Stimulated activated CD4-positive, alpha-beta T cell treated with anti-CD3 and anti-CD28 coated beads, Interleukin-4, amount 100 ng/mL, for 1 hour (primary cell): ENCODE measurements around the gene ATP13A1.
"Not testable (repeated sequence)": the region's sequence is repeated elsewhere in the genome, so short reads cannot be mapped to it uniquely, and the experiment has no call there.

ENCODE experiments used
- DNase-seq: peaks from one replicate; pipeline ENCODE4 v3.0.0-alpha.2; 2020

Gene ATP13A1

DNA sequence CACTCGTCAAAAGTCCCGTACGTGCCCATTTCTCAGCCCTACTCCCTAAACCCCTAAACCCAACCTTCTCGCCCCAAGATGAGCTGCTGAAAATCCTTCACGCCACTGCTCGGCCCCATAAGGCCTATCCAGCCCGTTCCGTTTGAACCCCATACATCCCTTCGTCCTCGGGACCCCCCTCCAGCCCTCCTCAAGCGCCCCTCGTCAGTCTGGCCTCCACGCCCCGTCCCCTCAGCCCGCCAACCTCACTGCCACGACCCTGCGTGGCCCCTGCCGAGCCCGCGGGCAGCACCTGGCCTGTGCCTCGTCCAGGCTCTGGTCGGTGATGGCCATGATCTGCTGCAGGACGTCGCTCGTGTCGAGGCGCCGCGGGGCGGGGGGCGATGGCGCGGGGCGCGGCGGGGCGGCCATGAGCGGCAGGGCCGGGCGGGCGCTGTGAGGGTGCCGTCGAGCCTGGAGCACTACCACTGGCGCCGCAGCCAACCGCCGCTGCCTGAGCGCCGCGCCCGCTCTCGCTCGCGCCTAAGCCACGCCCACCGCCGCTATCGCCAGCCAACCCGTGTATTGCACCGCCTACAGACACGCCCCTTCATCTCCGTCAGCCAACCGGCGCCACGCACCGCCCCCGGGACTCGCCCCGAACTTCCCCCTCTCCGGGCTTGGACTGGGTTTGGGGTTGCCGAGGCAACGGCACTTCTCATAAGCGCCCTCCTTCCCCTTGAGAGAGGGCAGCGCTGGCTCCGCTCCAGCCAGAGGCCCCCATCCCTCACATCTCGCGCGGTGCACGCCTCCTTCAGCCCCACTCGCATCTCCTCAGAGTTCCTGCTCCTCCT is 45.0 kb downstream of the ATP13A1 start, which contains the start of gene PBX4:
TSS of gene PBX4 (minus strand) at position 469 of the 833 bp plus-strand sequence. CDS start at position 411, 58 bp downstream.
- DNase-seq: peak; percentile 99

DNA sequence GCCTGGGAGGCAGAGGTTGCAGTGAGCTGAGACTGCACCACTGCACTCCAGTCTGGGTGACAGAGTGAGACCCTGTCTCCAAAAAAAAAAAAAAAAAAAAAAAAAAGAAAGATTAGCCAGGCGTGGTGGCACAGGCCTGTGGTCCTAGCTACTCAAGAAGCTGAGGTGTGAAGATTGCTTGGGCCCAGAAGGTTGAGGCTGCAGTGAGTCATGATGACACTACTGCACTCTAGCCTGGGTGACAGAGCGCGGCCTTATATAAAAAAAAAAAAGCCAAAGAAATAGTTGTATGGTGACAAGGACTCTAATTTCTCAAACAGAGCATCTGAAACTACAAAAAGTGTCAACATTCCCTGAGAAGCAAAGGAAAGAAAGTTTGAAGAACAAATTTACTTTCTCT is 48.4 kb downstream of the ATP13A1 start:
- DNase-seq: no peak

DNA sequence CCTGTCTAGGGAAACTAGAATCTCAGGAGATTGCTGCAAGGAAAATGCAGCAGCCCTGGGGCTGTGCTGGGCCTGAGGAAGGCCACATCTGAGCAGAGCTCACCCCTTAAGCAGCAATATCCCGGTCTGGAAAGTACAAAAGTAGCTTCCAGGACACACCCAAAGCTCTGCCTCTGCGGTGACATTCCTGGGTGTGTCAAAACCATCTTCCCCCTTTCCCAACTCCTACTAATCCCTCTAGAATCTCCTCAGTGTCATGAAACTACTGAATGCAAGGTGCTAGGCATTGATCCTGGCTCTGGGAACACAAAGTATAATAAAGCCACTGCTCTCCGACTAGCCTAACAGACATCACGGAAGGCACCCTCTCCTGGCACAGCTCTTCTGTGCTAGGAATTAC is 50.0 kb downstream of the ATP13A1 start:
- DNase-seq: no peak

DNA sequence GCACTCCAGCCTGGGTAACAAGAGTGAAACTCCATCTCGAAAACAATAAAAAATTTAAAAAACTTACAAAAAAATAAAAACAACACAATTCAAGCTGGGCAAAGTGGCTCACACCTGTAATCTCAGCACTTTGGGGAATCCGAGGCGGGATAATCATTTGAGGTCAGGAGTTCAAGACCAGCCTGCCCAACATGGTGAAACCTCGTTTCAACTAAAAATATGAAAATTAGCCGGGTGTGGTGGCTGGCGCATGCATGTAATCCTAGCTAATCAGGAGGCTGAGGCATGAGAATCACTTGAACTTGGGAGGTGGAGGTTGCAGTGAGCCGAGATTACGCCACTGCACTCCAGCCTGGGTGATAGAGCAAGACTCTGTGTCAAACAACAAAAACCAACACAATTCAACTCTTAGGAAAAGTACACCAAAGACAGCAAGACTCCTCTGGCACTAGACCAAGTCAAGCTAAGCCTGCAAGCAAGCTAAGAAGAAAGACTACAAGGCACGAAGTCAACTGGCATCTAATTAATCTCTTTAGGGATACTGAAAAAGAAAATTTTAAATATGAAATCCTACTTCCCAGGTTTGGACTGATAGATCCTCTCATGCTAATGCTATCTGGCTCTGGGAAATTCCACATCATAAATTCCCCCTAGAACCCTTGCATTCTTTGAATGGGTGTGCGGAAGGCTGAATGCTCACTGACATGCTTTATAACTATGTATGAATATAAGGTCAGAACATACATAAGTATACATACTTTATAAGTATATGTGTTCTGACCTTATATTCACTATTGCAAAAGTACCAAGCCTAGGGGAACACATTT is 52.9 kb downstream of the ATP13A1 start:
- DNase-seq: no peak

DNA sequence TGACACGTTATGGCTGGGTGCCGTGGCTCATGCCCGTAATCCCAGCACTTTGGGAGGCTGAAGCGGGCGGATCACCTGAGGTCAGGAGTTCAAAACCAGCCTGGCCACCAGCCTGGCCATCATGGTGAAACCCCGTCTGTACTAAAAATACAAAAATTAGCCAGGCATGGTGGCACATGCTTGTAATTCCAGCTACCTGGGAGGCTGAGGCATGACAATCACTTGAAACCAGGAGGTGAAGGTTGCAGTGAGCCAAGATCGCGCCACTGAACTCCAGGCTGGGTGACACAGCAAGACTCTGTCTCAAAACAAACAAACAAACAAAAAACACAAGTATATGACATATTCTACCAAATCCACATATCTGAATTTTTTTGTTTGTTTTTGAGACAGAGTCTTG is 56.8 kb downstream of the ATP13A1 start:
- DNase-seq: not testable (repeated sequence)

DNA sequence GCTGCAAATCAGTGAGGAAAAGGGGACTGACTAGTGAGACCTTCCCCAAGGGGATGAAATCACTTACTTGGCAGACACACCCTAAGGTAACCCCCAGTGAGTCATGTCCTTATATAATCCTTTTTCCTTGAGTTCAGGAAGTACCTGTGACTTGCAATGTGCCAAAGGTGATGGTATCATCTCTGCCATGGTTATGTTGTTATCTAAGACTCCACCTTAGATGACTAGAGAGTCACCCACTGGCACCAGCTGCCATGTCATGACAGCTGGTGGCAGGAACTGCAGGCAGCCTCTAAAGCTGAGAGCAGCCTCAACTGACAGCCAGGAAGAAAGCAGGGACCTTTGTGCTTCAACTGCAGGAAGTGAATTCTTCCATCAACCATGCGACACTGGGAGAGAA is 57.5 kb downstream of the ATP13A1 start:
- DNase-seq: no peak

DNA sequence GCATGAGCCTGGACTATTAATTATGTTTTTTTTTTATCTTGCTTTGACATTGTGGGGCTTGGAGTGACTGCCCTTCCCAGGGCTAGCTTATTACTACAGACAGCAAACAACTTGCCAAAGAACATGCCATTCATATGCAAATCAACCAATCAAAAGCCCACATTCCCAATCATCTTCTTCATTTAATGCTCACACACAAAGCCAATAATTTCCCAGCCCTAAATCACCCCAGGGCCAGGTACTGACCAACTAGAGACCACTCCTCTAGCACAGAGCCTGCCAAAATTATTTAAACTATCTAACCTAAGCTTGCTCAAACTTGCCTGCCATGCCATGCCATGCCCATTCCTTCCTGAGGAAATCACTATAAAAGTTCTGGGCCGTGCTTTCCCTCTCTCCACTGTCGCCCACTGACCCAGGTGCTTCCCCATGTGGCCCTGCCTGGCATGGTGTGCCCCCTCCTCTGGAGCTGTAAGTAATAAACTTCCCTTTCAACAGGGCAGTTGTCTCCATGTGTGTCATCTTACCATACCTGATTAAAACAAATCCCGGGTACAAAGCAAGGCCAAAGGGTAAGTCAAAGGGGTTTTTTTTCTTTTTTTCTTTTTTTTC is 60.7 kb downstream of the ATP13A1 start:
- no peak for DNase-seq

DNA sequence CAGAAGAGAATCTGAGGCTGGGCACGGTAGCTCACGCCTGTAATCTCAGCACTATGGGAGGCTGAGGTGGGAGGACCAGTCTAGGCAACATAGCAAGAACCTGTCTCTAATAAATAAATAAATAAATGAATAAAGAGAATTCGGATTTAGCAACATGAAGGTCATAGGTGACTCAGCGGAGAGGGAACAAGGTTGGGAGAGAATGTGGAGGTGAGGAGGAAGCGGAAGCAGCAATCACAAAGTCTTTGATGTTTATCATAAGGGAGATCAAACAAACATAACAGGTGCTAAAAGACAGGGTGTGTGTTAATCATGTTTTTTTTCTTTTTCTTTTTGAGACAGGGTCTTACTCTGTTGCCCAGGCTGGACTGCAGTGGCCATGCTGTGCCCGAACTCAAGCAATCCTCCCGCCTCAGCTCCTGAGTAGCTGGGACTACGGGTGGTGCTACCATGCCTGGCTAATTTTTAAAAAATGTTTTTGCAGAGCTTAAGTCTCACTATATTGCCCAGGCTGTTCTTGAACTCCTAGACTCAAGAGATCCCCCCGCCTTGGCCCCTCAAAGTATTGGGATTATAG is 61.3 kb downstream of the ATP13A1 start:
- DNase-seq: no peak

DNA sequence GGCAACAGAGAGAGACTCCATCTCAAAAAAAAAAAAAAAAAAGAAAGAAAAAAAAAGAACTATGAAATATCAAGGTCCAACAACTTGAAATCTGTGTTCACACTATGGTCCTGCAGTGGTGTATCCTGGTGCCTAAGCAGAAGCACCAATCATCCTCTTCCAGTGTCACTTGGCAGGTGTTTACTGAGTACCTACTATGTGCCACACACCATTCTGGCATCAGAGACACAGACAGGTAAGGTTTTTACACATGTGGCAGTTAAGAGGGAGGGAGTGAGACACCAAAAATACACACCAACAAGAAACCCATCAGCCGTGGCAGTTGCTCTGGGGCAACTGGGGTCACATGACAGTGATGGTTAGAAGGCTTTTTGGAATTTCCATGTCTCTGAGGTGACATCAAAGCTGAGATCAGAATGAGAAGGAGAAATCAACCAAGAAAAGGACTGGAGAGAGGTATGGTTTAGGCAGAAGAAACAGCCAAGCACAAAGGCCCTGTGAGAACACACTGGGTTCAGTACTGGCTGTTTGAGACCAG is 62.6 kb downstream of the ATP13A1 start:
- DNase-seq: no peak

DNA sequence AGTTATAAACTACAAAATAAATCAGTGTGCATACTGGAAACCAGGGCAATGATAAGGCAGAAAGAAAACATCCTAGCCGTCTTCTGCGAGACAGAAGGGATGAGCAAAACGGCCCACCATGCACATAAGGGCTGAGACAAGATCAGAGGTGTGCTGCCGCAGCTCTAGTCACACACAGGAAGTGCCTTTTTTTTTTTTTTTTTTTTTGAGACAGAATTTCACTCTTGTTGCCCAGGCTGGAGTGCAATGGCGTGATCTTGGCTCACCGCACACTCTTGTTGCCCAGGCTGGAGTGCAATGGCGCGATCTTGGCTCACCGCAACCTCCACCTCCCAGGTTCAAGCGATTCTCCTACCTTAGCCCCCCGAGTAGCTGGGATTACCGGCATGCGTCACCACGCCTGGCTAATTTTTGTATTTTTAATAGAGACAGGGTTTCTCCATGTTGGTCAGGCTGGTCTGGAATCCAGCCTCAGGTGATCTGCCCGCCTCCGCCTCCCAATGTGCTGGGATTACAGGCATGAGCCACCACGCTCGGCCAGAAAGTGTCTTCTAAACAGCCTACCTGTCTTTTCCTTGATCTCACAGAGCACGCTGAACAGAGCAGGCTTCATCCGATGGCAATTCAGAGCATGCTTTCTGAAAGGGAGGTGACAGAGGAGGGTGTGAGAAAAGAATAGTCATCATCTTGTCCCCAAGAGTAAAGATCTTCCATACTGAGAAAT is 64.6 kb downstream of the ATP13A1 start:
- DNase-seq: peak; percentile 49

DNA sequence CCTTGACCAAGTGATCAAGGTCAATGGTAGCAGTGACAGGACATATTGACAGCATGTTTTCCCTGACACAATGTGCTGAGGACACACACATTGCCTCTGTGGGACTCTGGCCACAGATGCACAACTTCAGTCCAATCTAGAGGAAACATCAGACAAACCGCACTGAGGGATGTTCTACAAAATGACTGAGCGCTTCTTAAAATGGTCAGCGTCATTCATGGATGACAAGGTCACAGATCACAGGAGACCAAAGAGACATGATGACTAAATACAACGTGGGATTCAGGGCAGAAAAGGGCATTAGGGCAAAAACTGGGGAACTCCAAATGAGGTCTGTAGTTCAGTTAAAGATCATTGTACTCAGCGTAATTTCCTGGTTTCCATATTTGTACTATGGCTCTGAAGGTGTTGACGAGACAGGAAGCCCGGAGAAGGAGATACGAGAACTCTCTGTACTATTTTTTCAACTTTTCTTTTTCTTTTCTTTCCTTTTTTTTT is 65.6 kb downstream of the ATP13A1 start:
- peak; percentile 18 for DNase-seq
